Measurements from ENCODE around the gene DPP9. TPM values are rescaled to one million over a fixed set of nuclear protein-coding genes. Genes with fewer than 3 reads are reported as not detected.
A peak's percentile ranks its signal among the peaks of the same experiment; 100 is the strongest.

The DPP9 gene
- total and polyA plus RNA-seq, 2 of the 13 experiments (the other 11 are each of a cell fraction or from before 2014, with no cell fraction given), result 8.4 to 25.8 TPM

- TF ChIP-seq, protein P1, sequence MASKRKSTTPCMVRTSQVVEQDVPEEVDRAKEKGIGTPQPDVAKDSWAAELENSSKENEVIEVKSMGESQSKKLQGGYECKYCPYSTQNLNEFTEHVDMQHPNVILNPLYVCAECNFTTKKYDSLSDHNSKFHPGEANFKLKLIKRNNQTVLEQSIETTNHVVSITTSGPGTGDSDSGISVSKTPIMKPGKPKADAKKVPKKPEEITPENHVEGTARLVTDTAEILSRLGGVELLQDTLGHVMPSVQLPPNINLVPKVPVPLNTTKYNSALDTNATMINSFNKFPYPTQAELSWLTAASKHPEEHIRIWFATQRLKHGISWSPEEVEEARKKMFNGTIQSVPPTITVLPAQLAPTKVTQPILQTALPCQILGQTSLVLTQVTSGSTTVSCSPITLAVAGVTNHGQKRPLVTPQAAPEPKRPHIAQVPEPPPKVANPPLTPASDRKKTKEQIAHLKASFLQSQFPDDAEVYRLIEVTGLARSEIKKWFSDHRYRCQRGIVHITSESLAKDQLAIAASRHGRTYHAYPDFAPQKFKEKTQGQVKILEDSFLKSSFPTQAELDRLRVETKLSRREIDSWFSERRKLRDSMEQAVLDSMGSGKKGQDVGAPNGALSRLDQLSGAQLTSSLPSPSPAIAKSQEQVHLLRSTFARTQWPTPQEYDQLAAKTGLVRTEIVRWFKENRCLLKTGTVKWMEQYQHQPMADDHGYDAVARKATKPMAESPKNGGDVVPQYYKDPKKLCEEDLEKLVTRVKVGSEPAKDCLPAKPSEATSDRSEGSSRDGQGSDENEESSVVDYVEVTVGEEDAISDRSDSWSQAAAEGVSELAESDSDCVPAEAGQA (IDR thresholded peaks at IDR 0.05; ENCODE audit: low read depth), result peak; percentile 75; the same call in 1 of the 2 replicates
- TF ChIP-seq, protein P1 (CRISPR knock-in tag; IDR thresholded peaks at IDR 0.05; ENCODE audit: borderline replicate concordance), result no peak
- peak; percentile 54 for TF ChIP-seq KMT2B (CRISPR knock-in tag; IDR thresholded peaks at IDR 0.05)
- TF ChIP-seq REXO4 (CRISPR knock-in tag; IDR thresholded peaks at IDR 0.05; ENCODE audit: borderline replicate concordance), result no peak
- peak; percentile 95 for TF ChIP-seq ELF1 (CRISPR knock-in tag; IDR thresholded peaks at IDR 0.05)
- TF ChIP-seq, protein P2, sequence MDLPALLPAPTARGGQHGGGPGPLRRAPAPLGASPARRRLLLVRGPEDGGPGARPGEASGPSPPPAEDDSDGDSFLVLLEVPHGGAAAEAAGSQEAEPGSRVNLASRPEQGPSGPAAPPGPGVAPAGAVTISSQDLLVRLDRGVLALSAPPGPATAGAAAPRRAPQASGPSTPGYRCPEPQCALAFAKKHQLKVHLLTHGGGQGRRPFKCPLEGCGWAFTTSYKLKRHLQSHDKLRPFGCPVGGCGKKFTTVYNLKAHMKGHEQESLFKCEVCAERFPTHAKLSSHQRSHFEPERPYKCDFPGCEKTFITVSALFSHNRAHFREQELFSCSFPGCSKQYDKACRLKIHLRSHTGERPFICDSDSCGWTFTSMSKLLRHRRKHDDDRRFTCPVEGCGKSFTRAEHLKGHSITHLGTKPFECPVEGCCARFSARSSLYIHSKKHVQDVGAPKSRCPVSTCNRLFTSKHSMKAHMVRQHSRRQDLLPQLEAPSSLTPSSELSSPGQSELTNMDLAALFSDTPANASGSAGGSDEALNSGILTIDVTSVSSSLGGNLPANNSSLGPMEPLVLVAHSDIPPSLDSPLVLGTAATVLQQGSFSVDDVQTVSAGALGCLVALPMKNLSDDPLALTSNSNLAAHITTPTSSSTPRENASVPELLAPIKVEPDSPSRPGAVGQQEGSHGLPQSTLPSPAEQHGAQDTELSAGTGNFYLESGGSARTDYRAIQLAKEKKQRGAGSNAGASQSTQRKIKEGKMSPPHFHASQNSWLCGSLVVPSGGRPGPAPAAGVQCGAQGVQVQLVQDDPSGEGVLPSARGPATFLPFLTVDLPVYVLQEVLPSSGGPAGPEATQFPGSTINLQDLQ (CRISPR knock-in tag; IDR thresholded peaks at IDR 0.05), result peak; percentile 73; the same call in 1 of the 2 replicates
- peak; percentile 75; the same call in 1 of the 2 replicates for TF ChIP-seq ZFP91 (CRISPR knock-in tag; IDR thresholded peaks at IDR 0.05; ENCODE audit: borderline replicate concordance)
- TF ChIP-seq ATF7 (IDR thresholded peaks at IDR 0.05), result peak; percentile 82
- TF ChIP-seq ATF7 (CRISPR knock-in tag; IDR thresholded peaks at IDR 0.05), result peak; percentile 56; the same call in 1 of the 2 replicates
- TF ChIP-seq ZNF773 (CRISPR knock-in tag; IDR thresholded peaks at IDR 0.05; ENCODE audit: borderline replicate concordance), result no peak
- peak; percentile 14; the same call in 1 of the 2 replicates for TF ChIP-seq STAT5B (CRISPR knock-in tag; IDR thresholded peaks at IDR 0.05)
- TF ChIP-seq HNRNPLL (IDR thresholded peaks at IDR 0.05; ENCODE audit: low read depth, low read length, poor library complexity, severe bottlenecking), result peak; percentile 76
- TF ChIP-seq POLR2AphosphoS2 (IDR thresholded peaks at IDR 0.05; ENCODE audit: low read depth, low read length), result no peak
- TF ChIP-seq SP1 (IDR thresholded peaks at IDR 0.05), result no peak
- TF ChIP-seq SP1 (CRISPR knock-in tag; IDR thresholded peaks at IDR 0.05), result peak; percentile 81
- TF ChIP-seq KLF6 (CRISPR knock-in tag; IDR thresholded peaks at IDR 0.05), result peak; percentile 71
- TF ChIP-seq THRA (CRISPR knock-in tag; IDR thresholded peaks at IDR 0.05; ENCODE audit: borderline replicate concordance), result peak; percentile 37
- no peak; the same call in 1 of the 2 replicates for TF ChIP-seq ZNF256 (CRISPR knock-in tag; conservative IDR thresholded peaks at IDR 0.05)
Measured at GRCh38 chr19:4723595-4724514, at the start of gene DPP9 (continued).
